H1 (cell line): ENCODE results near the gene AFAP1L1. TPM values are rescaled to one million over a fixed set of nuclear protein-coding genes. Genes with fewer than 3 reads are reported as not detected.

Source experiments
- CHD7 ChIP-seq: fragments of 300-600 bp; sonication (generic); IDR thresholded peaks from 2 replicates; pipeline ENCODE4 v1.7.1; 2012; ENCODE audit warnings: low read length, moderate library complexity, mild to moderate bottlenecking, inconsistent platforms; ENCODE audit not compliant: insufficient replicate concordance
- polyA plus RNA-seq, 7 experiments: library from polyadenylated mRNA; depleted of rRNA in 3 of 7; stranded (reverse) in 5 of 7; unstranded in 2 of 7; fragments of >200 nt in 5 of 7; fragments of 200-250 nt in 2 of 7; gene quantifications; 1 replicate in 5 of 7; 2 replicates in 1 of 7; 4 replicates in 1 of 7; pipeline versions ENCODE4 v1.2.1 to v1.2.3, GENCODE V29; 2011 to 2013; ENCODE audit warnings: missing spikeins in 2 of 7, mixed read lengths in 2 of 7
- total RNA-seq: library from RNA; stranded (reverse); fragmentation: NEBNext Ultra II Directional; extraction: Animal tissue kit (Norgen Biotek cat#: 25700); gene quantifications from 2 replicates; pipeline ENCODE4 v1.2.1, GENCODE V29; 2021

AFAP1L1 gene
- total and polyA plus RNA-seq, 2 of the 8 experiments (the other 6 are each of a cell fraction or from before 2014, with no cell fraction given) = 0.79 to 4.7 TPM

GRCh38 chr5:149344151-149344550, 72.5 kb downstream of the AFAP1L1 start (continued):
- TF ChIP-seq CHD7 = no peak
